CD4-positive, alpha-beta T cell treated with Interleukin-17A for 4 hours (primary cell): ENCODE measurements around the gene ENTHD1.
"Not testable (repeated sequence)": the region's sequence is repeated elsewhere in the genome, so short reads cannot be mapped to it uniquely, and the experiment has no call there.

Source experiments
- DNase-seq: peaks from one replicate; pipeline ENCODE4 v3.0.0-alpha.2; 2020; ENCODE audit warnings: mixed read lengths

Gene ENTHD1

DNA sequence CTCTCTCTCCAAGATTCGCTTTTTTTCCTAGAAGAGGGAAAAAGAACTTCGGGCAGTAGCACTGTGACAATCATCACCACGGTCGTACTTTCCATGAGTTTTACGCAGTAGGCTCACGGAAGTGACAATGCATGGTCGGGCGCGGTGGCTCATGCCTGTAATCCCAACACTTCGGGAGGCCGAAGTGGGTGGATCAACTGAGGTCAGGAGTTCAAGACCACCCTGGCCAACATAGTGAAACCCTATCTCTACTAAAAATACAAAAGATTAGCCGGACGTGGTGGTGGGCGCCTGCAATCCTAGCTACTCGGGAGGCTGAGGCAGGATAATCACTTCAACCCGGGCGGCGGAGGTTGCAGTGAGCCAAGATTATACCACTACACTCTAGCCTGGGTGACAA, 30.7 kb upstream of the ENTHD1 start:
- DNase-seq, result no peak

DNA sequence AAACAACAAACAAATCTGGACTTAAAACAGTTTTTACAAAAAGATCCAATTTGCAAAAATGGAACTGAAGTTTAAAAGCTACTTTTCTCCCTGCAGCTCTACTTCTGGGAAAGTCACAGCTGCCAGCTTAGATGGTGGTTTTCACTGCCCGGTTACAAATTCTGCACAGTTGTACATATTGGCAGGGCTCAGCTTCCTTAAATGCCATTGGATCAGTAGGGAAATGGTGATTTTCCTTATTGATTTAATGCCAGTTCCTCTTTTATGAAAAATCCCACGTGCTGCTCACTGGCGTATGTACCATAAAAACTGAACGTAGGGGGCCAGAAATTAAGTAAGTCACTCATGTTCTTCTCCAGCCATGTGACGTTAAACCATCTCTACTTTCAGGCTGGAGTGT, 30.1 kb upstream of the ENTHD1 start:
- DNase-seq, result no peak

DNA sequence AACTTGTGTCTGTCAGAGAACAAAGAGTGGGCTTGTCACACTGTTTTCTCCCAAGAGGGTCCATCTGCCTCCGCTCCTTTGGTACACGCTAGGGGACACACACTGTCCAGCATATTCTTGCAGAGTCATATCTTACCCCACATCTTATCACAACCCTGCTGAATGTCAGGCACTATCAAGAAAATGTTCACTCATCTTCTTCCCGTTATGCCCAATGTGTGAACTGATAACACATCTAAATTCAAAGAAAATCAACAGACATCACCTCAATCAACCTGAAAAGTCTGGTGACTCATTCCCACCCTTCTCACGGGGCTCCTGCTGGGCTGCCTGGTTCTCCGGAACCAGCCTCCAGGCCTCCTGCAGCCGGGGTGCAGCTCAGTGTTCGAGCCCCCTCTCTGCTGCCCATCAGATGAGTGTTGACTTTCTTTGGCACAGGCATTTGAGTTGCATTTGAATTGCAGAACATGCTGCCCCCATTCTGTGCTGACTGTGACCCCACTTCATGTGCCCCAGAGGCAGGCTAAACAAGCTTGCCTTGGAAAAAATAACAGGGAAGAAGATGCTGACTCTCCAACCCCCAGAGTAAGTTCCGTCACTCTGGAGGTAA, 26.7 kb upstream of the ENTHD1 start:
- DNase-seq, result peak; percentile 71

DNA sequence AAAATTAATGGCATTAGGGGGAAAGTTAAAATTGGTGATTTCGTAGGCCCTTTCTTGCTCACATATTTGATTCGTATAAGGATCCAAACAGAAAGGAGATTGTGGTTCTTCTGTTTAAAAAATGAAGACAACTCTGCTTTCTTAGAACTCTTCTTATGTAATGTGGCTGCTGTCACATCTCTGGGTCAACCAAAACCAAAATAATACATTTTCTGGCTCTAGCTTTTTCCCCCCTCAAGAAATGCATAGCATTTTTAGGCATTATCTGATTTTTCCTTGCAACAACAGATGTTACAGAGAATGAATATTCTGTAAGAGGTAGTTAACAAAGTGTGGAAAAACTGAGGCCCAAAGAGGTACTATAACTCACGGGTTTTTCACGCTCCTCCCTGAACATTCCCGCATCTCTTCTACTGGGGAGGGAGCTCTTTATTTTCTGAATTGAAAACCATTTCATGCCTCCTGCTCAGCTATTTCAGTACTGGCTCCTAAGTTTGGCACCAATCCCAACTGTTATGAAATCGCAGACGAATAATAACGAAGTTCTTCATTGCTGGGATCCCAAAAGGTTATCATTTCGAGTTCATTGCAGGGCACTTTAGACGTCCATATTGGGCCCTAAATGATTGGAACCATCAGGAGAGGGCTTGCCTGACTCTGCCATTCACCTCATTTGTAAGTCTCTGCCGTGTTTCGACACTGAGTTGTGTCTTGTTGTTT, 24.4 kb upstream of the ENTHD1 start:
- no peak for DNase-seq

DNA sequence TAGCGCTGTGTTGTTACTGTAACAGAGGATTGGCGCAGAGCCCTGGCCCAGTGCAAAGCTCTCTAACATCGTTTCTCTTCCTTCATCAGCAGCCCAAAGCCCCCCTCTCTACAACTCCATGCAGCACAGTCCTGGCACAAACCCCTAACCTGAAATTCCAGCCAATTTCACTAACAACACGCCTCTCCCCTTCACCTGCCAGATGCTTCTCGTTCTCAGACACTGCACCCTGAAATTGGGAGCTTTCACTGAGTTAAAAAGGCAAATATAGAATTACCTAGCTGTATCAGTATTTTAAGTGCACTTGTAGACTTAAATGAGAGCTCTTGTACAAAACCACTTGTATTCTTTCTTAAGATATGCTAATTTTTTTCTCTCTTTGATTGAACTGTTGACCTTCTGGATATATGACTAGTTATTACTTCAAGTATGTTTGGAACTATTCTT, 23.7 kb upstream of the ENTHD1 start:
- DNase-seq, result no peak

DNA sequence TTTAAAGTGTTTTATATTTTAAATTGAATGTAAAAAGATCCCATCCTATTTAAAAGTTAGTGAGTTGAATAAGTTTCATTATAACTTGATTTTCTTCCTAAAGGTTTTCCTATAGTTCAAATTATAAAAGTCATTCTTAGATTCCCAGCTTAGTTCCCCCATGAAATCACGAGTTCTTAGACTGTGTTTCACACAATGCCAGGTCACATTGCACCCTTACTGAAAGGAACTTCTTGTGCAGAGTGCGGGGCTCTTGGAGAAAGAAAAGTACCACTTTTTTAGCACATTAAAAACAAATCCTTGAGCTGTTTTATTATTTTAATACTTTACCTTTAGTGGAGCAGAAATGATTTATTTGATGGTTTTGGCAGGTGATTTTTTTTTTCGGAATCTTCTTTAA, 22.9 kb upstream of the ENTHD1 start:
- no peak for DNase-seq

DNA sequence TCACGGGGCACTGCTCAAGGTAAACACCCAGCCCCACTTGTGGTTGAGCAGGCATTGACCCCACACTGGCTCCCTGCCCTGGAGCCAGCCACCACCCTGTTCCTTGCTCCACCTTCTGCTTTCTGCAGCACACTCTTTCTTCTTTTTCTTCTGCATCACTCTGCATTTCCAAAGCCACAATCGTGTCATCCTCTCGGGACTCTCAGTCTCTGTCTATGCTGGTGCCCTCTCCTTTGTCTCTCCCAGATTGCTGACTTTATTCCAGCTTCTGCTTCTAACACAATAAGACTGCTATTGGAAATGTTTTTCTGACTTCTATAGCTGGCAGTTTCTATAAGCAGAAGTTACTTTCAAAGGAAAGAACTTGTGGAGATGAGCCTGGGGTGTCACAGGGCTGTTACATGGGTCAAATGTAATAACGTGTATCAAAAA, 21.8 kb upstream of the ENTHD1 start:
- no peak for DNase-seq

DNA sequence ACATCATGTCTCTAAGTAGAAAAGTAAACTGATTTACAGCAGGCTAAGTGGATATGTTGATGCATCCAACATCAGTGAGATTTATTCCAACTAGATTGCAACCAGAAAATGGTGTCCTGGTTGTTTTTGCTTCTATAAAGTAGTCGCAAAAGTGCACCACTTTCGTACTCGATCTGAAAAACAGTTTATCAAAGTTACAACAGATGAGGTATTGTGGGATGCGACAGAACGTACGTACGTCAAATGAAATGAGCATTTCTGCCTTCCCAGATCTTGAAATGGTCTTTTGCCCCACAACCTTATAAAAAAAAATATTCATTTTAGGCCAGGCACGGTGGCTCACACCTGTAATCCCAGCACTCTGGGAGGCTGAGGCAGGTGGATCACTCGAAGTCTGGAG, 21.0 kb upstream of the ENTHD1 start:
- DNase-seq, result no peak

DNA sequence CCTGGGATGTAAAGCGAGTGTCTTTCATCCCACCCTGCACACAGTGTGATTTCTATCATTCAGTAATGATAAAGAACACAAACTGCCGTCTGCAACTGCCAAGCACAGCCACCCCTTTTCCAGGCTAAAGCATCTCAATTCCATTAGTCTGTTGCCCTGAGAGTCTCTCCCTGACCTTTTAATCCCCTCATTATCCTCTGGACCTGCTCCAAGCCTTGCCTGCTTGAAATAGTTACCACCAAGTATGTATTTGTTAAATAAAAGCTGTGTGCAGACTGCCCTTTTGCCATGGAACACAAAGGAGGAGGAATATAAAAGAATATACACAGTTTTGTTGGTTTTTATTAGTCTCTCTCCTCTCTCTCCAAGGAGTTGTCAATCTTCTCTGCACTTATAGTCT, 20.3 kb upstream of the ENTHD1 start:
- no peak for DNase-seq

DNA sequence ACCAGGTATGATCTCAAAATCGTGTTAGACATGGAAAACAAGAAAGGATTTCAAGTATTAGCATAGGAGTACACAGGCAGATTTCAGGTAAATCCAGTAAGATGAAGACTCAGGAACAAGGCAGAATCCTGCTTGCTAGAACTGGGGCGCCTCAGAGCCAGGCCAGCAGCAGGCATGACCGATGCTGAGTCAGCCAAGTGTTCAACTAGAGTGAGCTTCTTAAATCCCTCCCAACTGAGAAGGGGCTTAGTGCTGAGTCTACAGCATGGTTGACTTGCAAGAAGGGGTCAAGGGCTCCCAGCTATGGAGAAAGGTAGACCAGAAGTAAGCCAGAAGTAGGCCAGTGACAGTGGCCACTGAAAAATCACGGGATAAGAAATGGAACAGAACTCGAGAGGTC, 19.8 kb upstream of the ENTHD1 start:
- DNase-seq, result peak; percentile 42

DNA sequence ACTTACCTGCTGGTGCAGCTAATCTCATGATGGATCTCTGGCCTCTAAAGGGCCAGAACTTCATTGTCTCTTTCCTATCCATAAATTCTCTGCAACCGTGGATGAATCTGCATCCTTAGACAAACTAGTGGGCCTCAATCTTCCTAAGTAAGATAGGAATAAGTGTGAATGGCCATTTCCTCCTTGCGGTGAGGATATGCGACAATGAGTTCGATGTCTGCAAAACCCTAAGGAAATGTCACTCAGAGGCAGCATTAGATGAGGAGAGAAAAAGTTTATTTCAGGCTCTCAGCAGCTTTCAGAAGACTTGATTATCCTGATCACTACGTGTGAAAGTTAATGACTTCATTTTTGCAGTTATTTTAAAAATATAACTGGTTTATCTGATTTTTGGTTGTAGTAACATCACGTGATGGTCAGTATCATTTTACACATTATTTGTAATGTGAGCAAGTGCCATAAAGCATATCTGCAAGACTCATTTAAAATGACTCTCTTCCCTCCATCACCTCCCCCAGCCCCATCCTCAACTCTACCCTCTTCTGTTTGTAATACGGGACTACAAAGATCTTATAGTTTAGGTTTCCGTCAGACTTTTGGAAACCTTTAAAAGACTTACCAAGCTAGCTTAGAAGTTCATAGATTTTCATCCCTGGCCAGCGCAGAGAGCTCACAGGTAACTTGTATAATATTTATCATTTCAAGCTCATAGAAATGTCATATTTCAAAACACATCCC, 17.5 kb upstream of the ENTHD1 start:
- peak; percentile 33 for DNase-seq

DNA sequence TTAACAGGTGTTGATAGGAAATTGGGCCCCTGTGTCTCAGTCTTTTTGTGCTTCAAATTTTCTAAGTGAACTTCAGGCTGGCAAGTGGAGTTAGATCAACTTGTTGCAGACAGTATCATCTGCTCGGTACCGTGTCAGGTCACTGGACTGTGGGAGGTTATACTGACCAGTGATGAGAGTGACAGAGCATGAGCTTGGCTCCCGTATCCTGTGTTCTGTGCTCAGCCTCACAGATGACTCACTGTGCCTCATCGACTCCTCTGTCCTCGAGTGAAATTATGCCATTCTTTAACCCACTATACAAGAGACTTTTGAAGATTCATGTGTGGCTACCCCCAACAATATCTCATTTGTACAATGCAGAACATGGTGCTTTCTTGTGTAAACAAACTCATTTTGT, 15.2 kb upstream of the ENTHD1 start:
- peak; percentile 65 for DNase-seq

DNA sequence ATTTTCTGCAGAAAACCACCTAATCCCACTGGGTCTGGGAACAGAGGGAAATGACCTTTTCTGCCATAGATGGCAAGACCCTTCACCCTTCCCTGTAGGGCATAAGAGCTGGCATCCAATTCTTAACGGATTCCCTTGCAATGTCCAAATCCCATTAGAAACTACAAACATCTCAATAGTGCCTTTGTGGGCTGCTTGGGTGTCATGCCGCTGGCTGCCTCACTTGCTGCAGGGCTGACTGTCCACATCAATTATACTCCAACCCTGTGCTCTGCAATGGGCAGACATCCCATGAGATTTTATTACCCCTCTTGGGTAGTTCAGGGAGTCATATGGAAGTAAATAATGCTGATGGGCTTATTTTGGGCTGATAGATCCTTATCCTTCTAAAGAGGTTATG, 14.6 kb upstream of the ENTHD1 start:
- no peak for DNase-seq

DNA sequence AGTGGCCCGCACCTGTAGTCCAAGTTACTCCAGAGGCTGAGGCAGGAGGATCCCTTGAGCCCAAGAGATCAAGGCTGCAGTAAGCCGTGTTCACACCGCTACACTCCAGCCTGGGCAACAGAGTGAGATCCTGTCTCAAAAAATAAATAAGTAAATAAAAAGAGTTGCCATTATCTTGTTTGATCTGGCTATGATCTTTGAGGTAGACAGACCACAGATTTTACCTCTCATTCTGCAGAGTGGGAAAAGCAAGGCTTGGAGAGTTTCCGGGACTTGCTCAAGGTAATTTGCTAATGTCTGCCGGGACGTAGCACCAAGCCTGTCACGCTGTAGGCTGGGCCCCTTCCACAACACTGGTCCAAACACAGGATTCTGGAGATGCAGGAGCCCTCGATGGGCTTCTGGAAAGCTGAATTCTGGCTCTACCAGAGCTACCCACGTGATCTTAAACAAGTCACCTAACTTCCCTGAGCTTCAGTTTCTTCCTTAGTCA, 14.1 kb upstream of the ENTHD1 start:
- peak; percentile 50 for DNase-seq

DNA sequence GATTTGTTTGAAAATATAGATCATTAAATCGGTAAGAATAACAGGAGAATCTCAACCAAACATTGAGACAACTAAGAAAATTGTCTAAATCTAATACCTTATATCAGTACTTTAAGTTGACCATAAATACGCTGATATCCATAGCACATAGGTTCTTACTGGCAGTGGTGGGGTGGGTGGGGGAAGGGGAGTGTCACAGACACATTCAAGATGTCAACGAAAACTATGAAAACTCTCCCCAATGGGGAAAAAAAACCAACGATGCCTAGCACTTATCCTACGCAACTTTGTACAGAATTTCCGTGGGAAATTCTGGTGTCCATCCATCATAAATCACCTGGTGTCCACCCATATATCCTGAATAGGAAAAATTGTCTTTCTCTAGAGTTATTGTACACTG, 13.5 kb upstream of the ENTHD1 start:
- DNase-seq, result peak; percentile 49

DNA sequence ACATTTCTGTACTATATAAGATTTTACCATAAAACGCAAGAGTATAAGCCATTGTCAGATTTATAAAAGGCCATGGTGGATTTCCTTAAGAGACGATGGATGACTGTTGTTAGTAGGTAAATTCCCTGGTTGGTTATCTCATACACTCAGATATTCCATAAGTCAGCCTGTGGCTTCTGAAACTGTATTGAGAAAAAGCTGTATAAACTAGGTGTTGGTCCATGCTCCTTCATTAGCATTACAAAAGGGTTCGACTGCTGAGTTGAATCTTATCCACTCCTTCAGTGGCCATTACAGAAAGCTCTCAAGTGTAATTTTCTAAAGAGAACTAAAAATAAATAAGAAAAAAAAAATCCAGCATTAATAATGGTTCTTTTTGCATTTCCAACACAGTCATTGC, 12.6 kb upstream of the ENTHD1 start:
- no peak for DNase-seq

DNA sequence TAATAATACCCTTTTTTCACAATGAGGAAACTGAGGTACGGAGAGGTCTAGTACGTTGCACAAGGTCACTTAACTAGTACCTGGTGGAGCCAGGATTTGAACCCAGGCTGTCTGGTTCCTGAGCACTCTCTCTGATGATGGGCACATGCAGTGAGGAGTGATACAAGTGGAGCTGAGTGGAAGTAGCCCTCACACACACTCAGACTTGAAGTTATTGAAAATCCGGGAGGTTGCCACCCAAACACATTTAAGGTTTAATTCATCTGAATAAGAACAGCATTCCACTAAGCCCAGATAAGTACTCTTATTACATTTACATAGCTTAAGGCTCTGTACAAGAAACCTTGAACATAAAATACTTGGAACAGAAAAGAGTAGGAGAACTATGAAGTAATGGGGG, 12.1 kb upstream of the ENTHD1 start:
- DNase-seq, result peak; percentile 35

DNA sequence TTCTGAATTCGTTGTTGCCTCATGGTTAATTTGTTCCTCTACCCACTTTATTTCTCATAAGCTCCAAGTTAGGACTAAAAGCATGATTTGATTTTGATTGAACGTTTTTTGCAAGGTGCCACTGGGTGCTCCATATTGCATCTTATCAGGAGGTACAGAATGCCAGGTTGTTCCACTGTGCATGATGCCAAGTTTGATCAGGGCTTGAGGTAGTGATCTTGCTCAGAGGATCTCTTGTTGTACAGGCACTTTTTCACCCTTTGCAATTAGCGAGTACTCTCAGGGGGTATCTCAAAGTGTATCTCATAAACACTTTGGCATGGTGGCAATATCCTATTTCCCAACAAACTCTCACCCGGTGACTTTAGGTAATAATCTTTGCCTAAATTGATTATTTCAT, 11.3 kb upstream of the ENTHD1 start:
- peak; percentile 34 for DNase-seq

DNA sequence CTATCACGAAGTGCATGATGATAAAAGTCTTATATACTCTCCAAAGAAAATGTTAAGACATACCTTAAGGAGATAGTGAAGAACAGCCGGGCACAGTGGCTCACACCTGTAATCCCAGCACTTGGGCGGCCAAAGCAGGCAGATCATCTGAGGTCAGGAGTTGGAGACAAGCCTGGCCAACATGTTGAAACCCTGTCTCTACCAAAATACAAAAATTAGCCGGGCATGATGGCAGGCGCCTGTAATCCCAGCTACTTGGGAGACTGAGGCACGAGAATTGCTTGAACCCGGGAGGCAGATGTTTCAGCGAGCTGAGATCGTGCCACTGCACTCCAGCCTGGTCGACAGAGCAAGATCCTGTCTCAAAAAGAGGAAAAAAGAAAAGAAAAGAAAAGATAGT, 10.5 kb upstream of the ENTHD1 start:
- not testable (repeated sequence) for DNase-seq

DNA sequence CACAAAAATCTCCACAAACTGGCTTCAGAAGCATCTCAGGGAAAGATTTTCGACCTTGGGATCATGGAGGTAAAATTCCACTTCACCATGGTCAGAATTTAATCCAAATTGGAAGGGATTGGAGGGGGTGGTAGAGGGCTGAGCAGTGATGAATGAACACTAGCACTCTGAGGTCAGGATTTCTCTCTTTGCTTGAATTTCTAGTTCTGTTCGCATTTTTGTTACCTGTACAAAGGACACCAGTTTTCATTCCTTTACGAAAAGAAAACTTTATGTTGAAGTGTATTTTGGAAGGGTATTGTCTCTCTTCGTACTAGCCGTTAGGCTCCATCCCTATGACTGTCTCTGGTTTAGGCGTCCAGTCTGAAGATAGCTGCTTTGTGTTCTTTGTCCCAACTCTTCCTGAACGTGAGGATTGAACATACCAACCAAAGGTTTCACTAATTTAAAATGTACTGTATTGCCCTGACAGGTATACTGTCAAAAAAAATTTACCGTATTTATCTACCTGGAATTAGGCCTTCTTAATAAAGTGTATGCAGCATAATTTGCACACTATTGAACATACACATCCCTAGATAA, 8.1 kb upstream of the ENTHD1 start:
- no peak for DNase-seq

DNA sequence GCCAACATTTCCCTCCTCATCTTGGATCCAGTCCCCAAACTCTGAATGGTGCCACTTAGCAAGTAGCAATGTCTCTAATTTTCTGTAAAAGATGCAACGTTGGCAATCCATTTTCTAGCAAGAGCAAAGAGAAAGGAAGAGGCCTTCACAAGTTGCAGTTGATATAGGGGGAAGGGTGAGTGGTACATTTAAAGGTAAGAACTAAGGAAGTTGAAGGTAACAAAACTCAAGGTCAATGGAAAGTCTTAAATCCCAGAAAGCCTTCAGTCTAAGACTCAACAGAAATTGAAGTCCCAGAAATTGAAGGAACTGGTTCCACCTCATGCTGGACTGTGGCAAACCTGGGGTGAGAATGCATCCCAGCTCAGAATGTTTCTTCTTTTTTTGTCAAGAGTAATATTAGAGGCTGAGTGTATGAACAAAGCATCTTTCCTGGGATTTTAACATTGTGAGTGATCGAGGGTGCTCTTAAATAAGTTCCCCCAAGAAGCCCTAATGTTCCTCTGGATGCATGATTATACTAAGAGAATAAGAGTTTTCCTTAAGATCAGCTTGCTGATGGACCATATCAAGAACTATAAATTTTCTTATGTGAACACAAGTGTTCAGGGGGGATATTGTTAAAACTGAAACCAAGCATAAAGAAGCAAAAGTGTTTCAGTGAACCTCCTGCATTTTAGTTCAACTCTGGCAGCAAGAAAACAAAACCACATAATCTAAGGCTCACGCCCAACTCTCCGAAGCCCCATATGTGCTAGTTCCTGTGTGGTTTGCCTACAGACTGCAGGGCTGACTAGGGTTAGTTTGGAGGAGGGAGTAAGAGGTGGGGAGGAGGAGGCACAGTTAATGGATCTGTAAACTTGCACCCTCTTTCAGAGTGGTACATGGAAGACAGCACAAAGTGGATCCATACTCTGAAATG, 7.0 kb upstream of the ENTHD1 start, which contains the start of gene GRAP2:
Gene GRAP2 (plus strand): TSS at position 779 of the 922 bp plus-strand sequence. CDS start 46,023 bp downstream, outside the sequence.
- peak; percentile 78 for DNase-seq

DNA sequence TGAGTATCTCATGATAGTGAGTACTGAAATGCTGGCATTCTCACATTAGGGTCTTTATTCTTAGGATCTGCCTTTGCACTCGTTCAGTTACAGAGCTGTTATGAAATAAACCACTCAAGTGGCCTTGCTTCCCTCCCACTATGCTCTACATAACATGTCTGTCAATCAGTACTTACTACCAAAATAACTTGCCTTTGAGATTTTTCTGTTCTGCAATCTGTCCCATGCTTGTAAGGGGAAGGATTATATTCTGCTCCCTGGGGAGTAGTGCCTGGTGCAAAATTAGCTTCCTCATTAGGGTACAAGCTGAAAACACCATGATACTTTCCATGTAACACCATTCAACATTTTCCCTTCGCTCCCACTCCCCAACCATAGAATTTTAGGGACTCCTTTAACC, 5.4 kb upstream of the ENTHD1 start:
- DNase-seq, result no peak
